Activated CD8-positive, alpha-beta memory T cell treated with anti-CD3 and anti-CD28 coated beads for 36 hours (primary cell): ENCODE measurements around the gene FBXL14. TPM values are rescaled to one million over a fixed set of nuclear protein-coding genes. Genes with fewer than 3 reads are reported as not detected.

Experiments
- CTCF ChIA-PET: fragments of 350-600 bp; sonication (Branson Sonifier 250); formaldehyde crosslinking; loops from one replicate; lab custom pipeline; 2021; ENCODE audit warnings: antibody characterized with exemption; lab: Charles Lee
- POLR2A ChIA-PET: fragments of 350-600 bp; sonication (Branson Sonifier 250); formaldehyde crosslinking; loops from one replicate; lab custom pipeline; 2021; ENCODE audit warnings: antibody characterized with exemption; lab: Charles Lee
- total RNA-seq, 2 experiments: library from RNA; stranded (reverse); gene quantifications; one replicate each; pipeline ENCODE4 v1.2.3, GENCODE V29; 2021

The FBXL14 gene
- total RNA-seq, 2 experiments from 2014 or later, result 21.4 to 21.8 TPM

- ChIA-PET CTCF (interaction anchor here (0.8 kb wide), 1 partner anchor 50 kb away, joined by 3 read pairs; no protein-coding TSS in a partner anchor), POLR2A (no interaction called here)
Observed at GRCh38 chr12:1533205-1533601, 61.2 kb downstream of the FBXL14 start.

- ChIA-PET CTCF (interaction anchor here (0.8 kb wide), 1 partner anchor 51 kb away, joined by 3 read pairs; no protein-coding TSS in a partner anchor), POLR2A (no interaction called here)
Observed at GRCh38 chr12:1532375-1533165, 61.8 kb downstream of the FBXL14 start.

GRCh38 chr12:1531654-1532374 lies 62.6 kb downstream of the FBXL14 start:
- ChIA-PET CTCF (interaction anchor here (0.6 kb wide), 1 partner anchor 68 kb away, joined by 5 read pairs; no protein-coding TSS in a partner anchor), POLR2A (no interaction called here)

GRCh38 chr12:1531153-1531653 lies 63.2 kb downstream of the FBXL14 start:
- CTCF ChIA-PET, result interaction anchor here (0.6 kb wide), 1 partner anchor 67 kb away, joined by 5 read pairs; no protein-coding TSS in a partner anchor
- POLR2A ChIA-PET, result no interaction called here

- POLR2A ChIA-PET, result no interaction called here
- CTCF ChIA-PET, result interaction anchor here (0.6 kb wide), 1 partner anchor 67 kb away, joined by 5 read pairs; no protein-coding TSS in a partner anchor
Observed at GRCh38 chr12:1530592-1531152, 63.7 kb downstream of the FBXL14 start.

GRCh38 chr12:1529862-1530591 lies 64.4 kb downstream of the FBXL14 start:
- ChIA-PET CTCF (no interaction called here), POLR2A (no interaction called here)

- ChIA-PET POLR2A (no interaction called here), CTCF (interaction anchor here (0.6 kb wide), 1 partner anchor 99 kb away, joined by 3 read pairs; no protein-coding TSS in a partner anchor)
Observed at GRCh38 chr12:1529228-1529861, 65.0 kb downstream of the FBXL14 start.

- CTCF ChIA-PET, result interaction anchor here (0.6 kb wide), 1 partner anchor 99 kb away, joined by 3 read pairs; no protein-coding TSS in a partner anchor
- POLR2A ChIA-PET, result no interaction called here
Observed at GRCh38 chr12:1528791-1529190, 65.6 kb downstream of the FBXL14 start.

- ChIA-PET POLR2A (no interaction called here), CTCF (interaction anchor here (1.1 kb wide), 1 partner anchor 55 kb away, joined by 3 read pairs; no protein-coding TSS in a partner anchor)
Observed at GRCh38 chr12:1527789-1528188, 66.6 kb downstream of the FBXL14 start.

GRCh38 chr12:1525858-1526257 lies 68.5 kb downstream of the FBXL14 start:
- ChIA-PET CTCF (no interaction called here), POLR2A (no interaction called here)

GRCh38 chr12:1523558-1524050 lies 70.8 kb downstream of the FBXL14 start:
- POLR2A ChIA-PET, result no interaction called here
- CTCF ChIA-PET, result no interaction called here

- POLR2A ChIA-PET, result no interaction called here
Observed at GRCh38 chr12:1523046-1523445, 71.3 kb downstream of the FBXL14 start.

GRCh38 chr12:1519642-1520041 lies 74.7 kb downstream of the FBXL14 start:
- ChIA-PET POLR2A (no interaction called here), CTCF (no interaction called here)

More at GRCh38 chr12:1523046-1523445, 71.3 kb downstream of the FBXL14 start:
- CTCF ChIA-PET, result no interaction called here

- POLR2A ChIA-PET, result no interaction called here
- CTCF ChIA-PET, result no interaction called here
Observed at GRCh38 chr12:1518591-1519516, 75.5 kb downstream of the FBXL14 start.

- POLR2A ChIA-PET, result no interaction called here
Observed at GRCh38 chr12:1517734-1518525, 76.5 kb downstream of the FBXL14 start.

GRCh38 chr12:1517007-1517406 lies 77.4 kb downstream of the FBXL14 start:
- ChIA-PET POLR2A (no interaction called here), CTCF (no interaction called here)

More at GRCh38 chr12:1517734-1518525, 76.5 kb downstream of the FBXL14 start:
- CTCF ChIA-PET, result no interaction called here
